Smooth muscle cell (in vitro differentiated cells): ENCODE measurements around the gene HMSD. TPM values are rescaled to one million over a fixed set of nuclear protein-coding genes. Genes with fewer than 3 reads are reported as not detected.

Experiments used
- DNase-seq: peaks from one replicate; lab custom pipeline; 2025; ENCODE audit not compliant: unreplicated experiment; lab: John Stamatoyannopoulos, UW
- H2AFZ ChIP-seq: fragments of 200-600 bp; sonication (generic); 2 replicates; pipeline ENCODE4 v1.6.0; 2016; ENCODE audit warnings: antibody characterized with exemption, low read depth, mild to moderate bottlenecking
- H3F3A ChIP-seq: fragments of 200-600 bp; sonication (generic); 2 replicates; pipeline ENCODE4 v1.6.0; 2017; ENCODE audit warnings: antibody characterized with exemption, low read depth
- H3K27ac ChIP-seq: fragments of 200-600 bp; sonication (generic); 2 replicates; pipeline ENCODE4 v1.5.1; 2016; ENCODE audit warnings: low read depth, mild to moderate bottlenecking
- H3K27me3 ChIP-seq: fragments of 200-600 bp; sonication (generic); 2 replicates; pipeline ENCODE4 v1.6.1; 2016; ENCODE audit warnings: low read depth, mild to moderate bottlenecking
- H3K36me3 ChIP-seq: fragments of 200-600 bp; sonication (generic); 2 replicates; pipeline ENCODE4 v1.5.1; 2016; ENCODE audit warnings: low read depth
- H3K4me1 ChIP-seq: fragments of 200-600 bp; sonication (generic); 2 replicates; pipeline ENCODE4 v1.5.1; 2016; ENCODE audit warnings: low read depth
- H3K4me2 ChIP-seq: fragments of 200-600 bp; sonication (generic); 2 replicates; pipeline ENCODE4 v1.6.0; 2016; ENCODE audit warnings: mild to moderate bottlenecking
- H3K4me3 ChIP-seq: fragments of 200-600 bp; sonication (generic); 2 replicates; pipeline ENCODE4 v1.5.1; 2016; ENCODE audit warnings: mild to moderate bottlenecking
- H3K79me2 ChIP-seq: fragments of 200-600 bp; sonication (generic); 2 replicates; pipeline ENCODE4 v1.6.0; 2016; ENCODE audit warnings: low read depth, mild to moderate bottlenecking
- H3K9ac ChIP-seq: fragments of 200-600 bp; sonication (generic); 2 replicates; pipeline ENCODE4 v1.6.0; 2016; ENCODE audit warnings: low read depth
- H3K9me3 ChIP-seq: fragments of 200-600 bp; sonication (generic); replicated peaks from 2 replicates; pipeline ENCODE4 v1.5.1; 2016; ENCODE audit warnings: low read depth
- H4K20me1 ChIP-seq: fragments of 200-600 bp; sonication (generic); 2 replicates; pipeline ENCODE4 v1.6.0; 2016; ENCODE audit warnings: low read depth
- WGBS: methylation state at CpG from one replicate; pipeline ENCODE4 v1.1.7; 2016; ENCODE audit warnings: low lambda C conversion rate; 5-methylcytosine and 5-hydroxymethylcytosine counted together
- polyA plus RNA-seq: library from polyadenylated mRNA; unstranded; fragments of >200 nt; fragmentation: Nextera tagmentation; extraction: Ambion mirVana; gene quantifications from 2 replicates; pipeline ENCODE4 v1.2.1, GENCODE V29; 2016
- total RNA-seq: library from RNA; depleted of rRNA; stranded (reverse); fragments of >200 nt; gene quantifications from 2 replicates; pipeline ENCODE4 v1.2.3, GENCODE V29; 2014
- TF ChIP-seq, protein P1 (sequence below): fragments of 200-600 bp; sonication (generic); IDR thresholded peaks from 2 replicates; pipeline ENCODE4 v1.5.1; 2017; ENCODE audit warnings: borderline replicate concordance, mild to moderate bottlenecking, antibody characterized with exemption; ENCODE audit not compliant: insufficient read depth, poor library complexity, severe bottlenecking

HMSD gene
- total and polyA plus RNA-seq, 2 experiments from 2014 or later, result 0.26 TPM; not detected in 1

DNA sequence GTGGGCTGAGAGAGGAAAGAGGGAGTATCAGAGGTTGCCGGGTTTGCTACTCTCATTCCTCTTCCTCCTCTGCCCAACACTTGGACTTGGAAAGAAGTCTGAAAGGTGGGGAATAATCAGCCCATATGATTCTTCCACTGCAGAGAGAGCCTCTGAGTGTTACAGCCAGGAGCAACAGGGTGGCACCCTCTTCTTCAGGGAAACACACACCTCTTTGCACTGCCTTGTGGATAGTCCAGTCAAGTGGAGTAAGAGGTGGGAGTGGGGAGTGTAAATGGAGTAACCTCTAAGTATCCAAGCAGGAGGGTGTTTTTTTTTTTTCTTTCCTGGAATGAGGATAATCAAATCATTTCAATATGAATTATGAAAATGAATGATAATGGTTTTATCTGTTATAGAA lies 11.8 kb downstream of the HMSD start:
- H3K4me2 ChIP-seq, result no peak overlapping the region
- no peak overlapping the region for H2AFZ ChIP-seq
- H3K9ac ChIP-seq, result no peak overlapping the region
- no peaks in the 10 kb centered on the region for H3K27me3 ChIP-seq
- no peaks in the 10 kb centered on the region for H3K4me1 ChIP-seq
- no peaks in the 10 kb centered on the region for H4K20me1 ChIP-seq
- no peaks in the 10 kb centered on the region for H3K9me3 ChIP-seq
- H3K79me2 ChIP-seq, result no peaks in the 10 kb centered on the region
- H3K27ac ChIP-seq, result no peak overlapping the region
- TF ChIP-seq, protein P1, sequence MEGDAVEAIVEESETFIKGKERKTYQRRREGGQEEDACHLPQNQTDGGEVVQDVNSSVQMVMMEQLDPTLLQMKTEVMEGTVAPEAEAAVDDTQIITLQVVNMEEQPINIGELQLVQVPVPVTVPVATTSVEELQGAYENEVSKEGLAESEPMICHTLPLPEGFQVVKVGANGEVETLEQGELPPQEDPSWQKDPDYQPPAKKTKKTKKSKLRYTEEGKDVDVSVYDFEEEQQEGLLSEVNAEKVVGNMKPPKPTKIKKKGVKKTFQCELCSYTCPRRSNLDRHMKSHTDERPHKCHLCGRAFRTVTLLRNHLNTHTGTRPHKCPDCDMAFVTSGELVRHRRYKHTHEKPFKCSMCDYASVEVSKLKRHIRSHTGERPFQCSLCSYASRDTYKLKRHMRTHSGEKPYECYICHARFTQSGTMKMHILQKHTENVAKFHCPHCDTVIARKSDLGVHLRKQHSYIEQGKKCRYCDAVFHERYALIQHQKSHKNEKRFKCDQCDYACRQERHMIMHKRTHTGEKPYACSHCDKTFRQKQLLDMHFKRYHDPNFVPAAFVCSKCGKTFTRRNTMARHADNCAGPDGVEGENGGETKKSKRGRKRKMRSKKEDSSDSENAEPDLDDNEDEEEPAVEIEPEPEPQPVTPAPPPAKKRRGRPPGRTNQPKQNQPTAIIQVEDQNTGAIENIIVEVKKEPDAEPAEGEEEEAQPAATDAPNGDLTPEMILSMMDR, result no peak
- H3K4me3 ChIP-seq, result no peak overlapping the region
- H3K36me3 ChIP-seq, result no peaks in the 10 kb centered on the region
- 84% methylated on average over 1 of the region's 1 CpG for WGBS
- DNase-seq, result no peak
- no peaks in the 10 kb centered on the region for H3F3A ChIP-seq

DNA sequence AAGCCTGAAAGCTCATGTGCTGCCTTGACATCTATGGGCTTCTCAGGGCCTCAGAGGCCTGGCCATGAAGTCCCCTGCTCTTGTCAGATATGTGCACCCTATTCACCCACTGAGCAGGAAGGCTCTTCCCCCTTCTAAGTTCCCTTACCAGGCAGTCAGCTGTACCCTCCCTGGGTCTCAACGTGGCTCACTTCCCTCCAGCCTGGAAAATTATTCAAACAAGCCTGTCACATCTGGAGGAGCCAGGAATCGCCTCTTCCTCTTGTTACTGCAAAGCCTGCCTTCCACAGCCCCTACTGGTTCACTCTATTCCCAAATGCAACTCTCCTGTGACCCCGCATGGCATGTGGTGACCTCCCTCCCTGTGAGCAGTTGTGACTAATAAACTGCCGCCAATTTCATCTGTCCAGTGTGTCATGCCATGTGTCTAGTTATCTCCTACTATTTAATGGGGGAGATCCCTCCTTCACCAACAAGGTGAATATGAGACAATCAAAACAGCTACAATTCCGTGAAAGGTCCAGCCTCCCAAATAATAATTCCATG lies 12.4 kb downstream of the HMSD start:
- H3K4me2 ChIP-seq, result no peak overlapping the region
- DNase-seq, result no peak
- no peaks in the 10 kb centered on the region for H3F3A ChIP-seq
- no peak overlapping the region for H3K27ac ChIP-seq
- no peaks in the 10 kb centered on the region for H4K20me1 ChIP-seq
- no peaks in the 10 kb centered on the region for H3K4me1 ChIP-seq
- WGBS, result 78% methylated on average over 5 of the region's 5 CpGs
- TF ChIP-seq, protein P1, result no peak
- no peaks in the 10 kb centered on the region for H3K27me3 ChIP-seq
- no peaks in the 10 kb centered on the region for H3K9me3 ChIP-seq
- no peaks in the 10 kb centered on the region for H3K79me2 ChIP-seq
- H3K9ac ChIP-seq, result no peak overlapping the region
- no peak overlapping the region for H3K4me3 ChIP-seq
- H3K36me3 ChIP-seq, result no peaks in the 10 kb centered on the region
- H2AFZ ChIP-seq, result no peak overlapping the region

DNA sequence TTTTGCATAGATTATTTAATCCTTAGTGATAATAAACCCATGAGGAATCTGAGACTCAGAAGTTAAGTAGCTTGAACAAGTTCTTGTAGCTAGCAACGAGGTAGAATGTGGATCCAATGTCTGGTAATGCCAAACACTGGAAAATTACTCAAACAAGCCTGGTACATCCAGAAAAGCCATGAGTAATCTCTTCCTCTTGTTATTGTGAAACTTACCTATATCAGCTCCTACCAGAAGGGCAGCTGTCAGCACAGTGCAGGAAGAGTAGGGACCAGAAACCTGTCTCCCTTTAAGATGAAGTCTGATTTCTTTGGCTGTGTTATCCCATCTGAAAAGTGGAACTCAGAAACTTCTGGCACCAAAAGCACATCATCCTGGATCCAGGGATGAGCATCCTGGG lies 13.0 kb downstream of the HMSD start:
- 76% methylated on average over 1 of the region's 1 CpG for WGBS

More for the DNA sequence above, 13.0 kb downstream of the HMSD start:
- Histone ChIP-seq H3K36me3 (no peaks in the 10 kb centered on the region), H3F3A (no peaks in the 10 kb centered on the region), H3K4me2 (no peak overlapping the region), H3K4me1 (no peaks in the 10 kb centered on the region), H3K4me3 (no peak overlapping the region), H3K27me3 (no peaks in the 10 kb centered on the region), H4K20me1 (no peaks in the 10 kb centered on the region), H3K9ac (no peak overlapping the region), H3K9me3 (no peaks in the 10 kb centered on the region), H3K27ac (no peak overlapping the region), H3K79me2 (no peaks in the 10 kb centered on the region), H2AFZ (no peak overlapping the region)
- no peak for DNase-seq
- TF ChIP-seq, protein P1, result no peak
